ENCODE data around the gene C1orf226. TPM values are rescaled to one million over a fixed set of nuclear protein-coding genes. Genes with fewer than 3 reads are reported as not detected.

Gene C1orf226
- total RNA-seq, 1 experiment from 2014 or later: 34.3 TPM

DNA sequence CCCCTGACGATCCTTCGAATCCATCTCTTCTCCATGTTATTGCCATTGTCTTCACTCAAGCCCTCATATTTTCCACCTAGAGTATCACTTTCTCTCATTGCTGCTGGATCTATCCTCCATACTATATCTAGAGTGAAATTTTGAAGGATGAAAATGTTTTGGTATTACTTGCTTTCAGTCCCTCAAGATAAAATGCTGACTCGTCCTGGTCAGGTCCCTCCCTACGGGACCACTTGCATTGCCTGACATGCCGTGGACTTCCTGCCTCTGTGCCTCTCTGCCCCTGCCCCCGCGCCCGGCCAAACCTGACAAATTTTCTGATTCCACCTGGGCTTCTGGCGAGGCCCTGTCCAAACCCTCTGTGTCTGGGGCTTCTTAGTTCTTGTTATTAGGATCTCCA, 28.4 kb upstream of the C1orf226 start:
- ChIA-PET CTCF (no interaction called here), POLR2A (ENCODE audit: low non-redundant PET) (no interaction called here)
- H3K27ac ChIP-seq (ENCODE audit: low read depth, low read length, poor library complexity, severe bottlenecking): no peak overlapping the region
- TF ChIP-seq CTCF (conservative IDR thresholded peaks at IDR 0.05; ENCODE audit: low read depth, low read length) (no peak), EZH2 (IDR thresholded peaks at IDR 0.05; ENCODE audit: borderline replicate concordance, low read depth, low read length, poor library complexity, severe bottlenecking) (no peak)
- DNase-seq (ENCODE audit: low spot score): no peak
- H3K27me3 ChIP-seq (replicated peaks; ENCODE audit: insufficient read depth, low read depth, low read length, poor library complexity): no peaks in the 10 kb centered on the region
- BruUV-seq (replicated peaks): no TSS peak
- no peak overlapping the region for H3K4me3 ChIP-seq (ENCODE audit: low read depth, low read length, poor library complexity, severe bottlenecking)
- H3K9me3 ChIP-seq (ENCODE audit: low read depth, low read length, poor library complexity, severe bottlenecking): no peaks in the 10 kb centered on the region
- peaks cover 19% of the 10 kb centered on the region for H3K36me3 ChIP-seq (ENCODE audit: insufficient read depth, low read length, poor library complexity, severe bottlenecking)
- intact Hi-C loops (cut with micrococcal nuclease; ENCODE audit: unreplicated experiment): no loop called here
- peaks cover 30% of the 10 kb centered on the region for H3K4me1 ChIP-seq (ENCODE audit: insufficient read depth, low read length, poor library complexity, severe bottlenecking)

DNA sequence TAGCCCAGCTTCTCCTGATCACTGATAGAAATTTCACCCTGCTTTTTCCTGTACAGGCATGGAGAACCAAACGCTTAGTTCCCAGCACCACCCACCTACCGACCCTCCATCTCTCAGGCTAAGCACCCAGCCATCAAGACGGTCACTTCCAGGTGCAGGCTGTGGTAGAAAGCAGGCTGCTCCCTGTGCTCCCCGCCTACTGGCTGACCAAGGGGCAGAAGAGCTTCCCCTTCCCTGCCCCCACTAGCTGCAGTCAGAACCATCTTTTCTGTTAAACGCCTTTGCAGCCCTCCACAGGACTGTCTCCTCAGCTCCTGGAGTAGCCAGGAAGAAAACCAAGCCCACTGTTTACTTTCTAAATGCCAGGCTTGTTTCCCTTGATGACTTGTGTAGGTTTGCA, 27.8 kb upstream of the C1orf226 start:
- intact Hi-C loops (cut with micrococcal nuclease; ENCODE audit: unreplicated experiment): no loop called here
- H3K36me3 ChIP-seq (ENCODE audit: insufficient read depth, low read length, poor library complexity, severe bottlenecking): peaks cover 19% of the 10 kb centered on the region
- BruUV-seq (replicated peaks): no TSS peak
- no peak overlapping the region for H3K27ac ChIP-seq (ENCODE audit: low read depth, low read length, poor library complexity, severe bottlenecking)
- no peak overlapping the region for H3K4me3 ChIP-seq (ENCODE audit: low read depth, low read length, poor library complexity, severe bottlenecking)
- CTCF ChIA-PET: no interaction called here
- H3K4me1 ChIP-seq (ENCODE audit: insufficient read depth, low read length, poor library complexity, severe bottlenecking): peaks cover 36% of the 10 kb centered on the region
- no peaks in the 10 kb centered on the region for H3K9me3 ChIP-seq (ENCODE audit: low read depth, low read length, poor library complexity, severe bottlenecking)
- no peaks in the 10 kb centered on the region for H3K27me3 ChIP-seq (replicated peaks; ENCODE audit: insufficient read depth, low read depth, low read length, poor library complexity)
- no peak for DNase-seq (ENCODE audit: low spot score)
- no peak for TF ChIP-seq EZH2 (IDR thresholded peaks at IDR 0.05; ENCODE audit: borderline replicate concordance, low read depth, low read length, poor library complexity, severe bottlenecking)
- TF ChIP-seq CTCF (conservative IDR thresholded peaks at IDR 0.05; ENCODE audit: low read depth, low read length): no peak
- POLR2A ChIA-PET (ENCODE audit: low non-redundant PET): no interaction called here

- Histone ChIP-seq H3K36me3 (ENCODE audit: insufficient read depth, low read length, poor library complexity, severe bottlenecking) (peaks cover 19% of the 10 kb centered on the region), H3K27ac (ENCODE audit: low read depth, low read length, poor library complexity, severe bottlenecking) (peak overlapping the region; percentile 56), H3K27me3 (replicated peaks; ENCODE audit: insufficient read depth, low read depth, low read length, poor library complexity) (no peaks in the 10 kb centered on the region), H3K9me3 (ENCODE audit: low read depth, low read length, poor library complexity, severe bottlenecking) (no peaks in the 10 kb centered on the region), H3K4me3 (ENCODE audit: low read depth, low read length, poor library complexity, severe bottlenecking) (no peak overlapping the region), H3K4me1 (ENCODE audit: insufficient read depth, low read length, poor library complexity, severe bottlenecking) (peaks cover 31% of the 10 kb centered on the region)
- TF ChIP-seq CTCF (conservative IDR thresholded peaks at IDR 0.05; ENCODE audit: low read depth, low read length) (peak; percentile 91), EZH2 (IDR thresholded peaks at IDR 0.05; ENCODE audit: borderline replicate concordance, low read depth, low read length, poor library complexity, severe bottlenecking) (no peak)
- ChIA-PET CTCF (interaction anchor here (0.5 to 1.0 kb wide), 4 partner anchors 15 to 302 kb away, joined by 3 to 12 read pairs (median 3); no protein-coding TSS in a partner anchor), POLR2A (ENCODE audit: low non-redundant PET) (no interaction called here)
- no TSS peak for BruUV-seq (replicated peaks)
- DNase-seq (ENCODE audit: low spot score): peak; percentile 86
- intact Hi-C loops (cut with micrococcal nuclease; ENCODE audit: unreplicated experiment): no loop called here
These were observed 23.8 kb upstream of the C1orf226 start for GRCh38 chr1:162357681-162358266.
